C1 segment of cervical spinal cord (tissue), 14 donors: ENCODE results near the gene PTPN6.

Source experiments
- DNase-seq, 14 donors: peaks; one replicate each; lab custom pipeline; 2025; lab: John Stamatoyannopoulos, UW

Gene PTPN6

DNA sequence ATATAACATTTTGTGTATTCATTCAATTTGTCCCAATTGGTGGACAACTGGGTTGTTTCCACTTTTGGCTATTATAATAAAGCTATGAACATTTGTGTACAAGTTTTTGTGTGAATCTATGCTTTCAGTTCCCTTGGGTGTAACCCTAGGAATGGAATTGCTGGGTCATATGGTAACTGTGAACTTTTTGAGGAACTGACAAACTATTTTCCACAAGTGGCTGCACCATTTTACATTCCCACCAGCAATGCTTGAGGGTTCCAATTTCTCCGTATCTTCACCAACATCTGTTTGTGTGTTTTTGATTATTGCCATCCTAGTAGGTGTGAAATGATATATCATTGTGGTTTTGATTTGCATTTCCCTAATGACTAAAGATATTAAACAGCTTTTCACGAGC lies 54.2 kb downstream of the PTPN6 start:
- no peak for DNase-seq

- no peak for DNase-seq
These were observed 55.5 kb downstream of the PTPN6 start for GRCh38 chr12:7006639-7007038.

- DNase-seq = no peak
These were observed 57.7 kb downstream of the PTPN6 start for GRCh38 chr12:7008864-7009263.

DNA sequence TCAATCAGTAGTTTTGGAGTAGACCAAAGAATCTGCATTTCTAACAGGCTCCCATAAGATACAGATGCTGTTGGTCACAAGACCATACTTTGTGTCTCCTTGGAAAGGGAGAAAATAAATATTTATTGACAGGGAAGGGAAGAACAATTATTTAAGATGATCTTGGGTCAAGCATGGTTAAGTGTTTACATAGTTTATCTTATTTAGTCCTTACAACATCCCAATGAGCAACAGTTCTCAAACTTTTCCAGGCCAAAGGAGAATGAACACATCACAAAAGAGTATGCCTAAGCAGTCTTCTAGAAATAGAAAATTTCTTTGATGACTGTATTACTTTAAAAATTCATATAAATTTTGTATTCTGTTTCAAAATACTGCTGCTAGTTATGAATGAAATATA lies 58.4 kb downstream of the PTPN6 start:
- DNase-seq = no peak
